Colonic mucosa (tissue), 4 donors: ENCODE measurements around the gene SPSB3. TPM values are rescaled to one million over a fixed set of nuclear protein-coding genes. Genes with fewer than 3 reads are reported as not detected.

ENCODE experiments used
- DNase-seq: peaks from one replicate; pipeline ENCODE4 v3.0.0-alpha.2; 2020
- H3K27ac ChIP-seq: fragments of 200-600 bp; one replicate; pipeline ENCODE4 v1.8.0; 2021
- H3K27me3 ChIP-seq: fragments of 200-600 bp; one replicate; pipeline ENCODE4 v1.8.0; 2021
- H3K36me3 ChIP-seq: fragments of 200-600 bp; one replicate; pipeline ENCODE4 v1.8.0; 2021
- H3K4me1 ChIP-seq: fragments of 200-600 bp; one replicate; pipeline ENCODE4 v1.8.0; 2021; ENCODE audit warnings: mild to moderate bottlenecking
- H3K4me3 ChIP-seq: fragments of 200-600 bp; one replicate; pipeline ENCODE4 v1.8.0; 2021
- H3K9ac ChIP-seq, 2 donors: one replicate each; pipeline ENCODE4 v1.7.0; 2013; ENCODE audit warnings: control low read depth in 2 of 2, low read depth in 2 of 2, low read length in 2 of 2
- H3K9me3 ChIP-seq: fragments of 200-600 bp; one replicate; pipeline ENCODE4 v1.8.0; 2021
- intact Hi-C: fragments of 100-400 bp; cut with DNase I; formaldehyde crosslinking; loops from one replicate; pipeline ENCODE4 v1.14.1; 2022
- total RNA-seq, 2 donors: library from RNA; stranded (reverse); fragmentation: NEBNext Ultra II Directional in 1 of 2; extraction: Animal tissue kit (Norgen Biotek cat#: 25700) in 1 of 2; gene quantifications; one replicate each; pipeline ENCODE4 v1.2.1, GENCODE V29; 2021
- TF ChIP-seq, protein P1 (sequence below): fragments of 200-600 bp; IDR thresholded peaks from one replicate; pipeline ENCODE4 v1.8.0; 2022; ENCODE audit warnings: antibody characterized with exemption, mild to moderate bottlenecking
- donor health status: healthy.
- donor health status: DM: no; HTN: no; CAD: no.
- donor health status: DM: no; HTN: no; CAD: no.

SPSB3 gene
- total RNA-seq, 2 donors from 2014 or later: 32.7 to 35.9 TPM

DNA sequence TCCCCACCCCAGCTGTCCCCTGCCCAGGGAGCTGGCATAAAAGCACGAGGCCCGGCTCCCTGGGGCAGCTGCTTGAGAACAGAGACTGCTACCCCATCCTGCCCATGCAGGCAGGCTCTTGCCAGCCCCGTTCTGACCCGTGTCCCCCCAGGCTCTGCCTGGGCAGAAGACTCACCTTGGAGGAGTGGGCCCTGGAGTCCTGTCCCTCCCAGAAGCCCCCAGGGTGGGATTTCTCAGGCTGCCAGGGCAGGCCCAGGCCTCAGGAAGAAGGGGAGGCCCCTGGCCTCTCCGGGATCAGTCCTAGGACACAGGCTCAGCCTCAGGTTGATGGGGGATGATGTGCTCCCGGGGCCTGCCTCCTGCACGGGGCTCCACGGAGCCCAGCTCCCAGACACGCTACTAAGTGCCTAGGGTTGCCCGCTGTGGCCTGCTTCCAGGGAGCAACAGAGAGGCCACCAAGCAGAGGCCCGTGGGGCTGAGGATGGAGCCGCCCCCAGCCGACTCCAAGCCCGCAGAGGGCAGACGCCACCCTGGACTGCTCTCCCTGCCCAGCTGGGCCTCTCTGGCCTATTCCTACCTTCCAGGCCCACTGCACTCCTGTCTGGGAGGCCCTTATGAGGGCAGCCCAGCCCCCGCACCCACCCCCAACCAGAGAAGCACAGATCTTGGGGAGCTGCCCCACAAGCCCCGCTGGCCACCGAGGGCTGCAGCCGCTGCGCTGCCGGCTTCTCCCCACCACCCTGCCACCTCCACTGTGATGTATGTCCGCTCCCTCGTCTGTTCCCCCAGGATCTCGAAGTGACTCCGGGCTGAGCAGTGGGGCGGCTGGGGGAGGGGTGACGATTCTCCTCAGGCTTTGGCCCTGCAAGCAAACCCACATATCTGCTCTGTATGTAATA, 12.7 kb downstream of the SPSB3 start:
- H3K36me3 ChIP-seq: peaks cover 6% of the 10 kb centered on the region
- peak overlapping the region; percentile 98 for H3K27ac ChIP-seq
- H3K9ac ChIP-seq: peak overlapping the region; percentile 52 to 78
- TF ChIP-seq, protein P1, sequence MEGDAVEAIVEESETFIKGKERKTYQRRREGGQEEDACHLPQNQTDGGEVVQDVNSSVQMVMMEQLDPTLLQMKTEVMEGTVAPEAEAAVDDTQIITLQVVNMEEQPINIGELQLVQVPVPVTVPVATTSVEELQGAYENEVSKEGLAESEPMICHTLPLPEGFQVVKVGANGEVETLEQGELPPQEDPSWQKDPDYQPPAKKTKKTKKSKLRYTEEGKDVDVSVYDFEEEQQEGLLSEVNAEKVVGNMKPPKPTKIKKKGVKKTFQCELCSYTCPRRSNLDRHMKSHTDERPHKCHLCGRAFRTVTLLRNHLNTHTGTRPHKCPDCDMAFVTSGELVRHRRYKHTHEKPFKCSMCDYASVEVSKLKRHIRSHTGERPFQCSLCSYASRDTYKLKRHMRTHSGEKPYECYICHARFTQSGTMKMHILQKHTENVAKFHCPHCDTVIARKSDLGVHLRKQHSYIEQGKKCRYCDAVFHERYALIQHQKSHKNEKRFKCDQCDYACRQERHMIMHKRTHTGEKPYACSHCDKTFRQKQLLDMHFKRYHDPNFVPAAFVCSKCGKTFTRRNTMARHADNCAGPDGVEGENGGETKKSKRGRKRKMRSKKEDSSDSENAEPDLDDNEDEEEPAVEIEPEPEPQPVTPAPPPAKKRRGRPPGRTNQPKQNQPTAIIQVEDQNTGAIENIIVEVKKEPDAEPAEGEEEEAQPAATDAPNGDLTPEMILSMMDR: no peak
- H3K9me3 ChIP-seq: no peaks in the 10 kb centered on the region
- no peaks in the 10 kb centered on the region for H3K27me3 ChIP-seq
- no peak for DNase-seq
- intact Hi-C loops: loop anchor here (5.0 kb wide), 1 partner anchor 157 kb away; the partner anchor contains the start of genes CRAMP1 and IFT140
- H3K4me1 ChIP-seq: peaks cover 11% of the 10 kb centered on the region
- peak overlapping the region; percentile 96 for H3K4me3 ChIP-seq

DNA sequence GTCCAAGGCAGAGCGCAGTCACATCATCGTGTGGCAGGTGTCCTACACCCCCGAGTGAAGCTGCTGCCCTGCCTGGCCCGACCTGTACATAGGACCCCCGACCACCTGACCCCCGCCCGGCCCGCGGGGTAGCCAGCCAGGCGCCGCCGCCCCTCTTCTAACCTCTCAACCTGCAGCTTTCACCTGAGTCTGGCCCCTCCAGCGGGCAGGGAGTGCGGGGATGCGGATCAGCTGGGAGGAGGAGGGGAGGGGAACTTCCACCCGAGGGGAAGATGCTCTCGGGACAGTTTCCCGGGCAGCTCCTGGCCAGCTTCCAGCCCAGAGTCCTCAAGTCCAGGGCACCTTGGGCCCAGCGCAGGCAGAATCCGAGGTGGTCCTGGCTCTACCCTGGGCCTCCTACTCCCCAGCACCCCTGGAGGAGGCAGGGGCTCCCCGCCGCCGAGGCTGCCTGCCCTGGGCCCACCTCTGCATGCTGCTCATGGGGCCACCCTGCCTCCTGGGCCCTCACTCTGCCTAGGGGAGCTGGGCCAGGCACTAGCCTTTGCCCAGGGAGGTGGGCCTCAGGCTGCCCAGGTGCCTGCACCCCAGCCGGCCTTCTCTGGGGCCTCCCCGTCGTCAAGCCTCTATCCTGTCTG, 13.5 kb downstream of the SPSB3 start:
- DNase-seq: no peak
- H3K9ac ChIP-seq: no peak overlapping the region
- H3K4me3 ChIP-seq: no peak overlapping the region
- no peaks in the 10 kb centered on the region for H3K9me3 ChIP-seq
- TF ChIP-seq, protein P1: no peak
- peaks cover 8% of the 10 kb centered on the region for H3K36me3 ChIP-seq
- no peak overlapping the region for H3K27ac ChIP-seq
- peaks cover 5% of the 10 kb centered on the region for H3K4me1 ChIP-seq
- intact Hi-C loops: no loop called here
- no peaks in the 10 kb centered on the region for H3K27me3 ChIP-seq

DNA sequence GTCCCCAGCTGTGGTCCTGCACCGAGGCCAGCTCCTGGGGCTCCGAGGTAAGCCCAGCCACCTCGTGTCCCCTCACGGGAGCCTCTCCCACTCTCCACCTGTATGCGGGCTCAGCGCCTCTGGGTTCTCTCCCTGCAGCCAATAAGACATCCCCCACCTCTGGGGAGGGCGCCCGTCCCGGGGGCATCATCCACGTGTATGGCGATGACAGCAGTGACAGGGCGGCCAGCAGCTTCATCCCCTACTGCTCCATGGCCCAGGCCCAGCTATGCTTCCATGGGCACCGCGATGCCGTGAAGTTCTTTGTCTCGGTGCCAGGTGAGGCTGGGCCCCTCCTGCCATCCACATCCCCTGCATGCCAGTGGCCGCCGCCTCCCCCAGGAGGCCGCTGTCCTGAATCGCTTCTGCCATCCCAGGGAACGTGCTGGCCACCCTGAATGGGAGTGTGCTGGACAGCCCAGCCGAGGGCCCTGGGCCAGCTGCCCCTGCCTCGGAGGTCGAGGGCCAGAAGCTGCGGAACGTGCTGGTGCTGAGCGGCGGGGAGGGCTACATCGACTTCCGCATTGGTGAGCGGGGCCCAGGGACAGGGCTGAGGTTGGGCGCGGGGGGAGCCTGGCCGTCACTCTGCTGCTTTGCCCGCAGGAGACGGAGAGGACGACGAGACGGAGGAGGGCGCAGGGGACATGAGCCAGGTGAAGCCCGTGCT, 14.2 kb downstream of the SPSB3 start:
- H3K27me3 ChIP-seq: no peaks in the 10 kb centered on the region
- peaks cover 8% of the 10 kb centered on the region for H3K36me3 ChIP-seq
- H3K4me1 ChIP-seq: peaks cover 5% of the 10 kb centered on the region
- H3K27ac ChIP-seq: no peak overlapping the region
- DNase-seq: no peak
- no peaks in the 10 kb centered on the region for H3K9me3 ChIP-seq
- H3K4me3 ChIP-seq: no peak overlapping the region
- intact Hi-C loops: no loop called here
- TF ChIP-seq, protein P1: no peak
- no peak overlapping the region for H3K9ac ChIP-seq

GRCh38 chr16:1767116-1767994, 15.0 kb downstream of the SPSB3 start:
- intact Hi-C loops: no loop called here
- Histone ChIP-seq H3K27ac (no peak overlapping the region), H3K9me3 (no peaks in the 10 kb centered on the region), H3K4me3 (no peak overlapping the region), H3K36me3 (peaks cover 8% of the 10 kb centered on the region), H3K27me3 (no peaks in the 10 kb centered on the region), H3K4me1 (peaks cover 5% of the 10 kb centered on the region), H3K9ac (no peak overlapping the region)
- no peak for DNase-seq
- TF ChIP-seq, protein P1: no peak
